ACC112 (cell line): ENCODE data around the gene UTY.

Source experiments
- H2AFZ ChIP-seq: fragments of 200-600 bp; sonication (generic); one replicate; pipeline ENCODE4 v1.6.0; 2017; ENCODE audit warnings: antibody characterized with exemption, low read length; ENCODE audit not compliant: unreplicated experiment
- H3K27ac ChIP-seq: fragments of 200-600 bp; sonication (generic); 2 replicates; pipeline ENCODE4 v1.5.1; 2014; ENCODE audit warnings: low read depth, mild to moderate bottlenecking, antibody characterized with exemption, low read length, moderate library complexity
- H3K27me3 ChIP-seq: fragments of 200-600 bp; sonication (generic); 2 replicates; pipeline ENCODE4 v1.6.1; 2014; ENCODE audit warnings: mild to moderate bottlenecking, antibody characterized with exemption, low read length, moderate library complexity, mixed read lengths; ENCODE audit not compliant: insufficient read depth
- H3K36me3 ChIP-seq: fragments of 200-600 bp; sonication (generic); 2 replicates; pipeline ENCODE4 v1.6.1; 2016; ENCODE audit warnings: mild to moderate bottlenecking, antibody characterized with exemption, low read length, moderate library complexity, mixed read lengths; ENCODE audit not compliant: insufficient read depth
- H3K4me1 ChIP-seq: fragments of 200-600 bp; sonication (generic); one replicate; pipeline ENCODE4 v1.6.1; 2016; ENCODE audit warnings: low read length, mixed read lengths; ENCODE audit not compliant: insufficient read depth, unreplicated experiment, control insufficient read depth
- H3K4me3 ChIP-seq: fragments of 200-600 bp; sonication (generic); 2 replicates; pipeline ENCODE4 v1.5.1; 2014; ENCODE audit warnings: mild to moderate bottlenecking, low read depth, low read length
- H3K79me2 ChIP-seq: fragments of 200-600 bp; sonication (generic); one replicate; pipeline ENCODE4 v1.6.0; 2016; ENCODE audit warnings: low read length; ENCODE audit not compliant: control insufficient read depth, unreplicated experiment, insufficient read depth

The UTY gene

GRCh38 chrY:13398876-13399275 lies 81.0 kb downstream of the UTY start:
- no peaks in the 10 kb centered on the region for H3K36me3 ChIP-seq
- H3K4me3 ChIP-seq, result no peak overlapping the region
- no peak overlapping the region for H3K27ac ChIP-seq
- no peaks in the 10 kb centered on the region for H3K79me2 ChIP-seq
- H3K27me3 ChIP-seq, result no peaks in the 10 kb centered on the region
- no peak overlapping the region for H2AFZ ChIP-seq
- no peaks in the 10 kb centered on the region for H3K4me1 ChIP-seq

GRCh38 chrY:13381110-13381683 lies 98.6 kb downstream of the UTY start:
- H3K27me3 ChIP-seq, result no peaks in the 10 kb centered on the region
- H3K4me1 ChIP-seq, result no peaks in the 10 kb centered on the region
- no peaks in the 10 kb centered on the region for H3K36me3 ChIP-seq
- no peak overlapping the region for H2AFZ ChIP-seq
- H3K4me3 ChIP-seq, result no peak overlapping the region
- no peaks in the 10 kb centered on the region for H3K79me2 ChIP-seq
- no peak overlapping the region for H3K27ac ChIP-seq

GRCh38 chrY:13370868-13371800 lies 108.7 kb downstream of the UTY start:
- no peaks in the 10 kb centered on the region for H3K36me3 ChIP-seq
- no peak overlapping the region for H2AFZ ChIP-seq
- no peaks in the 10 kb centered on the region for H3K79me2 ChIP-seq
- no peak overlapping the region for H3K27ac ChIP-seq
- no peaks in the 10 kb centered on the region for H3K27me3 ChIP-seq
- no peak overlapping the region for H3K4me3 ChIP-seq
- no peaks in the 10 kb centered on the region for H3K4me1 ChIP-seq

GRCh38 chrY:13370245-13370644 lies 109.6 kb downstream of the UTY start:
- no peaks in the 10 kb centered on the region for H3K36me3 ChIP-seq
- H3K4me1 ChIP-seq, result no peaks in the 10 kb centered on the region
- H3K27ac ChIP-seq, result no peak overlapping the region
- no peaks in the 10 kb centered on the region for H3K79me2 ChIP-seq
- H3K4me3 ChIP-seq, result no peak overlapping the region
- no peak overlapping the region for H2AFZ ChIP-seq
- H3K27me3 ChIP-seq, result no peaks in the 10 kb centered on the region

- Histone ChIP-seq H3K4me3 (no peak overlapping the region), H3K4me1 (peaks cover 5% of the 10 kb centered on the region), H3K27me3 (no peaks in the 10 kb centered on the region), H3K27ac (no peak overlapping the region), H2AFZ (no peak overlapping the region), H3K36me3 (no peaks in the 10 kb centered on the region), H3K79me2 (no peaks in the 10 kb centered on the region)
These were observed 111.4 kb downstream of the UTY start for GRCh38 chrY:13368513-13368845.

- H3K27me3 ChIP-seq, result no peaks in the 10 kb centered on the region
- H3K79me2 ChIP-seq, result no peaks in the 10 kb centered on the region
- H3K4me1 ChIP-seq, result peaks cover 29% of the 10 kb centered on the region
- H3K36me3 ChIP-seq, result no peaks in the 10 kb centered on the region; the same call in 1 of the 2 replicates
- no peak overlapping the region for H3K27ac ChIP-seq
- H2AFZ ChIP-seq, result no peak overlapping the region
- no peak overlapping the region for H3K4me3 ChIP-seq
These were observed 116.2 kb downstream of the UTY start for GRCh38 chrY:13363641-13364040.

- no peaks in the 10 kb centered on the region for H3K79me2 ChIP-seq
- no peak overlapping the region for H3K4me3 ChIP-seq
- H2AFZ ChIP-seq, result no peak overlapping the region
- no peaks in the 10 kb centered on the region for H3K27me3 ChIP-seq
- peaks cover 29% of the 10 kb centered on the region for H3K4me1 ChIP-seq
- H3K27ac ChIP-seq, result peak overlapping the region; percentile 70
- peaks cover 4% of the 10 kb centered on the region; the same call in 1 of the 2 replicates for H3K36me3 ChIP-seq
These were observed 117.2 kb downstream of the UTY start for GRCh38 chrY:13362662-13363061.

- no peaks in the 10 kb centered on the region for H3K27me3 ChIP-seq
- peaks cover 29% of the 10 kb centered on the region for H3K4me1 ChIP-seq
- H3K27ac ChIP-seq, result peak overlapping the region; percentile 70
- peaks cover 4% of the 10 kb centered on the region; the same call in 1 of the 2 replicates for H3K36me3 ChIP-seq
- H3K4me3 ChIP-seq, result peak overlapping the region; percentile 35; the same call in 1 of the 2 replicates
- no peak overlapping the region for H2AFZ ChIP-seq
- no peaks in the 10 kb centered on the region for H3K79me2 ChIP-seq
These were observed 117.9 kb downstream of the UTY start for GRCh38 chrY:13361656-13362636.

GRCh38 chrY:13351443-13351842 lies 128.4 kb downstream of the UTY start:
- Histone ChIP-seq H3K27ac (no peak overlapping the region), H3K4me3 (no peak overlapping the region), H3K27me3 (no peaks in the 10 kb centered on the region), H3K36me3 (peaks cover 12% of the 10 kb centered on the region; the same call in 1 of the 2 replicates), H3K79me2 (no peaks in the 10 kb centered on the region), H2AFZ (no peak overlapping the region), H3K4me1 (peaks cover 16% of the 10 kb centered on the region)

- H3K27ac ChIP-seq, result no peak overlapping the region
- no peaks in the 10 kb centered on the region for H3K79me2 ChIP-seq
- no peaks in the 10 kb centered on the region for H3K36me3 ChIP-seq
- no peak overlapping the region for H2AFZ ChIP-seq
- no peaks in the 10 kb centered on the region for H3K27me3 ChIP-seq
- peaks cover 16% of the 10 kb centered on the region for H3K4me1 ChIP-seq
- no peak overlapping the region for H3K4me3 ChIP-seq
These were observed 132.7 kb downstream of the UTY start for GRCh38 chrY:13347106-13347505.
